ENCODE results near the gene EML6. TPM values are rescaled to one million over a fixed set of nuclear protein-coding genes. Genes with fewer than 3 reads are reported as not detected.

The EML6 gene
- polyA plus RNA-seq, 3 donors: 0.22 to 0.85 (median 0.74) TPM

DNA sequence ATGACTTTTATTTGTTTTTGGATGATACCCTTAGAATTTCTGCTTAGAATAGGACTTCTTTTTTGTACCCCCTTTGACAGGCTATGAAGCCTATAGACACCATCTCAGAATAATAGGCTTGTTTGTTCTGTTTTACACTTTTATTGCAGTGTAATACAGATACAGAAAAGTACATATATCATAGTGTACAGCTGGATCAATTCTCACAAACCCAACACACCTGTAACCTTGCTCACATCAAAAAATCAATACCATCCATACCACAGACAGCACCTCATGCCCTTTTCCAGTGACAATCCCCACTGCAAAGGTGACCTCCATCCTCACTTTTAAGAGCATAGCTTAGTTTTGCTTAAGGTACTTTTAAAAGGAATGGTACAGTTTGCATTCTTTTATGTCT is 14.8 kb downstream of the EML6 start:
- H3K27ac ChIP-seq (ENCODE audit: low read depth, low read length): no peak overlapping the region

DNA sequence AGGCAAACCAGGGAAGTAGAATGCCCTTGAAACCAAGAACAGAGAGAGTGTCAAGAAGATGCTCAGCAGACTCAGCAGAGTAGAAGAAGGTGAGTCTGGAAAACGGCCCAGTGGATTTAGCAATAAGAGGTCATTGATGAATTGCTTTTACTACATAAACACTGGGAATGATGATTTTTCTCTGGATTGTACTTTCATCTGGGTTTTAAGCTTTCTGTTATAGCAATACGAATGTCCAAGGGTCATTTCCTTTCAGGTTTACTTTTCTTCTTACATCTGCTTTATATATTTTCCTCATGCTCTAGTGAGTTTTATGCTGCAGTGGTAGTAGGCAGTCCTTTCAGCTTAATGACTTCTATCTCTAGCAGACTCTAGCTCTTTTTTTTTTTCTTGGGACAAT is 16.9 kb downstream of the EML6 start:
- WGBS, 3 donors: 71 to 79% (median 75%) methylated on average over 2 of the region's 2 CpGs
- no peak overlapping the region for H3K27ac ChIP-seq (ENCODE audit: low read depth, low read length)

DNA sequence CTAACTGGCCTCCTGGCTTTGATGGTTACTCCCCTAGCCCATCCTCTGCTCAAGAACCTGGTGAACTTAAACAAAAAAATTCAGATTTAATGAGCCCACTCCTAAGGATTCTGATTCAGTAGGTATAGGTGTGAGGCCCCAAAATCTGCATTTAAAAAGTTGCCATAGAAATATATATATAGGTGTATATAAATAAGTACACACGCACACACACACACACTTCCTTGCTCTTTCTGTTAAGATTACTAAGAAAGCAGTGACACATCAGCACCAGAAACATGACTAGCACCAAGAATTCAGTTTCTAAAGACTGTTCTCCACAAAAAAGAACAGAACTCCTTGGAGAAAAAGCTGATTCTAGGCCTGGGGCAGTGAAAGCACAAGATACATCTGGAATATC is 17.8 kb downstream of the EML6 start:
- 48 to 88% (median 49%) methylated on average over 1 of the region's 1 CpG for WGBS, 3 donors
- H3K27ac ChIP-seq (ENCODE audit: low read depth, low read length): no peak overlapping the region

DNA sequence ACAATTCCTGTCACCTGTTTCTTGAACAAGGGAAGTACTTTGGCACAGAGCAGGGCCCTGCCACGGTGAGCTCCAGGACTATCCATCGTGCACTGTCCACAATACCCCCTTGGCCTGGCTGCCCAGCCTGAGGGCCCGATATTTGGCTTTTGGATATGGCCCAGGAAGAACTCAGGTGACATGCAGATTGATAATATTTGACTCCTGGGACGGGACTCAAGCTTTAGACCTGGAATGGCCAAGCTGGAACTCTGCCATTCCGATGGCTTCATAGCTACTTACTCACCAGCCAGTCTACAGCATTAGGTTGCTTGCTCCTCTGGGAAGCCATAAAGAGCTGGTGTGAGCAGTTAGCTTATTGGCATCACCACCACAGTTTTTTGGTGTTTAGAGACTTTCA is 26.6 kb downstream of the EML6 start:
- no peak overlapping the region for H3K27ac ChIP-seq (ENCODE audit: low read depth, low read length)
- WGBS, 3 donors: 52 to 91% (median 86%) methylated on average over 5 of the region's 5 CpGs

DNA sequence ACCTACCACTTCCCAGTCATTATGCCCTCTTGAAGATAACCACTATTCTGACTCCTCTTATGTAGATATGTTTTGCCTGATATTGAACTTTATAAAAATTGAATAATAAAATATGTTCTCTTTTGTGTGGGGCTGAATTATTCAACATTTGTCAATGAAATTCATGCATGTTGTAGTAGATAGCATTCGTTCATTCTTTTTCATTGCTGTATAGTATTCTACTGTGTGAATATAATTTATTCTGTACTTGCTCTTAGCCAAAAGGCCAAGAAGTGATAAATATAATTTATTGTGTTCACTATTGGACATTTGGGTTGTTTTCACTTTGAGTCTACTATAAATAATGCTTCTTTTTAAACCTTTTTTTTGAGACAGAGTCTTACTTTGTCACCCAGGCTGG is 29.0 kb downstream of the EML6 start:
- 88 to 93% (median 92%) methylated on average over 1 of the region's 1 CpG for WGBS, 3 donors
- no peak overlapping the region for H3K27ac ChIP-seq (ENCODE audit: low read depth, low read length)

DNA sequence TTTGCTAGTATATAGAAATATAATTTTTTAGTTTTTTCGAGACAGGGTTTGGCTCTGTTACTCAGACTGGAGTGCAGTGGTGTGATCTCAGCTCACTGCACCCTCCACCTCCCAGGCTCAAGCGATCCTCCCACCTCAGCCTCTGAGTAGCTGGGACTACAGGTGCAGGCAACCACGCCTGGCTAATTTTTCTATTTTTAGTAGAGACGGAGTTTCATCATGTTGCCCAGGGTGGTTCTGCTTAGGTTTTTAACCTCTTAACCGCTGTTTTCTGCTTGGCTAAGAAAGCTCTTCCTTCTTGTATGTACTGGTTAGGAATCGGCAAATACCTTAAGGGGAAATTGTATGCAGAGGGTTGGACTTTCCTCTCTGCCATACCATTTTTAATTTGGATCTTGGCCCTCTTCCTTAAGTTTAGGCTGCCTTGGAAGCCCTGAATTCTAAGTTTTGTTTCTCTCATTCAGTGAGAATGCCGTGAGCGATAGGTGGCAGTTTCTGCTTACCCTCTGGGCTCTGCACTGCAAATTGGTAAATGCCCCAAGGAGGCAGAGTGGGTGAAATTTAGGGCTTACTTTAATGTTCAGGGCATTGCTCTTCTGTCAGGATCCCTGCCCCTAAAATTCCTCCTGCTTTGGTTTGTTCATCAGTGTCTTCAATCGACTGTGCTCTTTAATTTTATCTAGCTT is 32.3 kb downstream of the EML6 start:
- no peak overlapping the region for H3K27ac ChIP-seq (ENCODE audit: low read depth, low read length)
- 72 to 76% (median 74%) methylated on average over 9 of the region's 9 CpGs for WGBS, 3 donors

DNA sequence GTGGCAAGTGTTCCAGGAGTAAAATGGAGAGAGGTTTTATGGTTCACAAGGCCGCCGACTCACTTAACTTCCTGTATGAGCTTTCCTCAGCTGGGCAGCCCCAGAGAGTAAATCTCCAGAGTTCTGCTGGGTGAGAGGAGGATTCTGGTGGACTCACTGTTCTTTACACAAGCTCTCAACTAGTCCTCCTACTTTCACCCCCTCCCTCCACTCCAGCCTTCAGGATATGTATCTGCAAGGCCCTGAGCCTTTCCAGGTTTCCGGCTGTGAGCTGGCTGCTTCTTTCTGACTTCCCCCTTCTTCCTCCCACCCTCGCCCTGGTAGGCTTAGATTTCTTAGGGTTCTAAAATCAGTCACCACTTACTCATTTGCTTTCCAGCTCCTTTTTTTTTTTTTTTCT is 34.0 kb downstream of the EML6 start:
- WGBS, 3 donors: 72 to 95% (median 81%) methylated on average over 4 of the region's 4 CpGs
- no peak overlapping the region for H3K27ac ChIP-seq (ENCODE audit: low read depth, low read length)

DNA sequence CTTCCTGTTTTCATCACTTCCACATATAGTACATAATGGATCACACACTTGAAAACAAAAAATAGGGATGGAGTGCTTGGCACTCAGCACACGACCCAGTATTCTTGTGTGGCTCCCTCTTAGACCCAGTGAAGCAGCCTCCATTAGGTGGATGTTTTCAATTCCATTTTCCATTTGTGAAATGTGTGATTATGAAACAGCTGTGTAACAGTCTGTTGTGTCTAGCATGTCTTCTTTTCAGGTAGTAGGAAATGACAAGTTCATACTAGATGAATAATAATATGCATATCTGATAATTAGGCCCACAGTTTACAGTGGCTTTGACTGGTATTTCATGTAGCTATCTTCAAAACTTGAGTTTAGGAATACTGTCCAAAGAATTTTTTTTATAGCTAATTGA is 35.5 kb downstream of the EML6 start:
- H3K27ac ChIP-seq (ENCODE audit: low read depth, low read length): no peak overlapping the region
- WGBS, 3 donors: 30 to 94% (median 94%) methylated on average over 1 of the region's 1 CpG

DNA sequence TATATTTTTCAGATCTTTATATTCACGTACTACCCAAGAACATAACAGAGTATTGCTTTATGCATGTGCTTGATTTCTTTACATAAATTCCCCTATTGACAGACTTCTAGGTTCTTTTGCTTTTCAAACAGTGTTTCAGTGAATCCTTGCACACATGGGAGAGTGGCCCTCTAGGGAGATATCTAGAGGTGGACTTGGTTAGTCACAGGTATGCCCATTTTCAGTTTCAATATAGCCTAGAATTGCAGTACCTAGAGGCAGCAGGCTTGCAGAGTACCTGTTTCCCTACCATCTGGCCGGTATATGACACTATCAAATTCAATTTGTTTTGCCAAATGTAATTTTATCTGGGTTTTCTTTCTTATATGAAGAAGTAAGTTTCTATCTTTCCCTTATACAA is 36.8 kb downstream of the EML6 start:
- H3K27ac ChIP-seq (ENCODE audit: low read depth, low read length): no peak overlapping the region
- 81 to 97% (median 96%) methylated on average over 2 of the region's 2 CpGs for WGBS, 3 donors

DNA sequence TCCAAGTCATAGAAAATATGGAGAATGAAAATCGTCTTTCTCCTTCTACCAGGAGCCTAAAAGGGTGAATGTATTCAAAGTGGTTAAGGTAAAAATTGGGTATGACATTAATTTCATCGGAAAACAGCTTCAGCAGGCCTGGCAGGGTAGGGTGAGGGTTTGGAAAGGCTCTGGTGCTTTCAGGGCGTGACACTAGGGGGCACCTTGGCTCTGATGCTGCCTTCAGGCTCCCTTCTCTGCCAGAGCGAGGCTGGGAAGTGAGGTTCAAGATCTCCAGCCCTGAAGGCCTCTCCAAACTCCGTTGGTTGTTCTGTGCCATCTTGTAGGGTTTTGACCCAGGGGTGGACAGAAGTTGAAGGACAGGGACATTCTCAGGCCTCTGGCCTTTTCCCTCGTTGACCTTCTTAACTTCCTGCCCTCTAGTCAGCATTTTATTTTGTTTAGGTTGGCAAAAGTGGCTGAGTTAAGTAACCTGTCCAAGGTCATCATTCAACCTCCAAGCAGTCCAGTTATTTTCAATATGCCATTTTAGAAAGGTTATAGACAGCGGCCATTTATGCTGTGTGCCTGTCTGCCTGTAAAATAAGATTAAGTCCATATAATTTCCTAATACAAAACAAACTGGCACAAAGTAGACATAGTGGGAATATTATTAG is 40.3 kb downstream of the EML6 start:
- H3K27ac ChIP-seq (ENCODE audit: low read depth, low read length): no peak overlapping the region
- 68 to 81% (median 74%) methylated on average over 7 of the region's 7 CpGs for WGBS, 3 donors

DNA sequence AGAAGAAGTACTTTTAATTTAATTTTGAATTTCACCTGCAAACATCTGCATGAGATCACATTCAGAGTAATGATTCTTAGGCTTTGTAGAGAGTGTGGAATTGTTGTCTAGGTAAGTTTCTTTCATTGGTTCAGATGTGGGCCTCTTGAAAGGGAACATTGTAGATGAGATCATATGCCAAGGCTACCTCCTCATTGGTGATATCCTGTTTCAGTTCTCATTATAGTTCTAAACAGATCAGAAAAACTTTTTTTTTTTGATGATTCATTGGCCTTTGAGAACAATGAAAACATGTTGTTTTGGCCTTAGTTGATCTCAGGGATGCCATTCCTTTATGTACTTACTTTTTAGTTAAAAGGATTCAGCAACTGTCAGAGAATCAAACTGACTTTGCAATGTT is 44.5 kb downstream of the EML6 start:
- H3K27ac ChIP-seq (ENCODE audit: low read depth, low read length): no peak overlapping the region

DNA sequence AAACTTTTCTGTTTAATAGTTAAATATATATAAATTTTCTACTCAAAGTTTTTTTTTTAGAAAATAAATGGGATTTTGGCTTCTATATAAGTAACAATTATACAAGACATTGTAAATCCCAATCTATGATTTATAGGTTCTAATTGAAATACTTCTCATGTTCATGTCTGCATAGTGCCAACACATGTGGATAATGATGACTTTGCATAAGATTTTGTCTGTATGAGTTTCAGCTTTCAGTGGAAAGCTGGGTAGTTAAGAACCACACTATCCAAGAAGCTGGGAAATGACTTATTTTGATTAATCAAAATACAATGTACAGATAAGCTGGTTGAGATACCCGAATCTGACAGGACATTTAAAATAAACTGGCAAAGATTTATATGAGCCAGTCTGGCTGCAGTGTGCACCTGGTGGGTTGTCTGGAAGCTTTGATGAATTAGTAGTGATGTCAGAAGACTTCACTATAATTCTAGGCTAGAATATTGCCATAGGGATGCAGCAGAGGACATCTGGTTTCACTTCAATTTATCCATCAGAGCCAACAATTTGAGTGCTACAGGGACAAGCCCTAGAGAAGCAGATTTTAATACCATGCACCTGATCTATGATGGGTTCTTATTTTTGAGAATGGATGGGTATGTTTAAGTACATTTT is 45.4 kb downstream of the EML6 start:
- WGBS, 3 donors: 15 to 75% (median 51%) methylated on average over 1 of the region's 1 CpG
- no peak overlapping the region for H3K27ac ChIP-seq (ENCODE audit: low read depth, low read length)

DNA sequence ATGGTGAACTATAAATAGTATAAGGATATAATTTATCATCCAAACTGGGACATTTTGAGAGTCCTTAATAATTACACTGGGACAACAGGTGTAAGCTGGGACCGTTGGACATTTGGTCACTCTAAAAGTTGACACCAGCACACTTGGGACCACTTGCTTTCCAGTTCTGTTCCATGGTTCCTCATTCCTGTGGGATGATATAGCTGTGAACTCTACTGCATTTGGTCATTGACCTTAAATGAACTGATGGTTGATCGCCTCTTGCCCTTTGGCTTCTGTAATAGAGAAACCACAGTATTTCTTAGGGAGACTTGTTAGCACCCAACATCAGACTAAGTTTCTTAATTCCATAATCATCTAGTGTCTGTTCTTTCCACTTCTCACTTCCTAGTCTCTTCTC is 46.7 kb downstream of the EML6 start:
- 75 to 81% (median 79%) methylated on average over 2 of the region's 2 CpGs for WGBS, 3 donors
- H3K27ac ChIP-seq (ENCODE audit: low read depth, low read length): no peak overlapping the region

DNA sequence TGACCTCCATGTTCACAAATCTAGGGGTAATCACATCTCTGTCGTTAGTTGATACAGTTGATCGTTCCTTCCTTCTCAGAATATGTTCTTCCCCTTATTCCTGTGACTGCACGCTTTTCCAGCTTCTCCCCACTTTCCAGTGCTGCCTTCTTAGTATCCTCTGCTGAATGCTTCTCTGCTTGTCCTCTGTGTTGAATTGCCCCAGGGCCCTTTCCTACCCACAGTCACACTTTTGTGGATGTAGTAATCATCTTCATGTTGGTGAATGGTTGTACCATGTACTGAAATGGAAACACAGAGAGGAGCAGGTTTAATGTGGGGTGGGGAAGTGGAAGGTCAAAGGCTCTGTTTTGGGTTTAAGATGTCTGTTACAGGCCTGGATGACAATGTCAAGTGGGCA is 47.2 kb downstream of the EML6 start:
- H3K27ac ChIP-seq (ENCODE audit: low read depth, low read length): no peak overlapping the region
- WGBS, 3 donors: 81 to 98% (median 95%) methylated on average over 3 of the region's 3 CpGs

DNA sequence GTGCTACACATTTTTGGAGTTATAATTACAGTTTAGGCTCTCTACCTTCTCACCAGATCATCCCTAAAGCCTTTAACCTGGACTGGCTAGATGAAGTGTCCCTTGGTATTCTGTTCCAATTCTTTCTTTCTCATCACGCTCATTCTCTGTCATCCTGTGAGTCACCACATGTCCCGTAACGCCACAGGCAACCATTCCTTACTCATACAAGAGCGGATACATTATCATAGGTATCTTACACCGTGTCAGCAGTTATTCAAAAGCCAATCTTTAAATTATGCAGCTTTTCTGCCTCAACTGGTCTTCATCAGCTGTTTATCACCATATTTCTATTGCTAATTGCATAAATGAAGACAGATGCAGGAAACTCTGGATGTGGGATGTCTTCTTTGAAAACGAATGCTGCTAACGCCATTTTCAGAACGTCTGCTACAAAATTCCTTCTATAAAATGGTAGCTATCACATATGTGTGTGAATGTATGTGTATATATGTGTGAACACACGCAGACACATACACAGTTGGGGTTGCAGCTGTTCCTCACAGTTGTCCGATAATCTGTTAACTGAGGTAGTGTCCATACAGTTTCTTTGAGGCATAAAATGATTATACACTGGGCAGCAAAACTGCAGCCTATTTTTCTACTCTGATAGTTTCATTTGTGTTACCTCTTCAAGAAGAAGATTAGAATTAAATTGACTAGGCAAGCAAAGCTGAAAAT is 47.9 kb downstream of the EML6 start:
- WGBS, 3 donors: 89 to 95% (median 92%) methylated on average over 10 of the region's 10 CpGs

DNA sequence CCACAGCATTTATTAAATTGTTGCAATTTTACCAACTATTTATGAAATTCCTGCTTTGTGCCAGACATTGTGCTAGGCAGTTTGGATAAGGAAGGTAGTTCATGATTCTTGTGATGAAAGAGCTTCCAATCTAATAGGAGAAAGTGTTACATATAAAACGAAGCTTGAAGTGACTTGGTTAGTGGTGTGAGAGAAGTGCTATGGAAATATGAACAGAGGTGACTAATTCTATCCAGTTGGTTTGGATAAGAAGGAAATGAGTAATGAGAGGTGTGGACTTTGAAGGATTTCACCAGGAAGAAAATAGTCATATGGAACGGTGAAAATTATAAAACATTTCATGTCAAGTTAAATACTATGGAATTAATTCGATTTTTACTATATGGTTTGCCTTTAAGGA is 48.6 kb downstream of the EML6 start:
- 79 to 86% (median 83%) methylated on average over 3 of the region's 3 CpGs for WGBS, 3 donors
- H3K27ac ChIP-seq (ENCODE audit: low read depth, low read length): no peak overlapping the region

More for the DNA sequence above, 47.9 kb downstream of the EML6 start:
- H3K27ac ChIP-seq (ENCODE audit: low read depth, low read length): no peak overlapping the region

DNA sequence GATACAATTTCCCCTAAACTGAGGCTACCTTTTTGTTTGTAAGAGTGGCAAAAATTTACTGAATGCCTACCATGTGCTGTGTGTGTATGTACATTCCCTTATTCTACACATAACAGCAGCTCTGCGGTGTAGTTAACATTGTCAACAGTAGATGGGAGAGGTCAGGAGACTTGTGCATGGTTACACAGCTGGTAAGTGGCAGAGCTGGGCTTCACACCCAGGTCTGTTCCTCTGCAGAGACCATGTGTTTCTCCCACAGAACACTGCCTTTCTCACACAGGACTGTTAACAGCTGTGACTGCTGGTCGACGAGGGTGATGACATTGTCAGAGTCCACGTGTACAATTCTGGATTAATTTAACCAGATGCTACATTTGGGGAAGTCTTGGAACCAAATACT is 49.1 kb downstream of the EML6 start:
- no peak overlapping the region for H3K27ac ChIP-seq (ENCODE audit: low read depth, low read length)
- WGBS, 3 donors: 61 to 86% (median 80%) methylated on average over 4 of the region's 4 CpGs

DNA sequence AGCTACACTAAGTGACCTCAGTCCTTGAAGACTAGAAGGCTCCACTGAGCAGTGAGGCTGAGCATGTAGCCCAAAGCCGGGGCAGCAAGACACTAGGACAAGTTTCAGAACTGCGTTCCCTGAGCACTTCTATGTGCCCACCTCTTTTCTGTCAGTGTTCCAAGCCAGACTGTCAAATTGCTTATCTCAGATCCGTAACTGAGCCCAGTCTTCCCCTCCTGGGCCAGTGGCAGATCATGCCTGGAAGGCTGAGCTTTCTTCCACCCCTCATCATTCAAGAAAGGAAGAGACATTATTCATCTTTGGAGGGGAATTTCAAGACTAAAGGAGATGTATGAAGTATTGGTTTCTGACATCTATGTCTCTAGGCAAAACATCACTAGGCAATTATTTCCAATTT is 49.8 kb downstream of the EML6 start:
- no peak overlapping the region for H3K27ac ChIP-seq (ENCODE audit: low read depth, low read length)
- 87 to 92% (median 92%) methylated on average over 3 of the region's 3 CpGs for WGBS, 3 donors

DNA sequence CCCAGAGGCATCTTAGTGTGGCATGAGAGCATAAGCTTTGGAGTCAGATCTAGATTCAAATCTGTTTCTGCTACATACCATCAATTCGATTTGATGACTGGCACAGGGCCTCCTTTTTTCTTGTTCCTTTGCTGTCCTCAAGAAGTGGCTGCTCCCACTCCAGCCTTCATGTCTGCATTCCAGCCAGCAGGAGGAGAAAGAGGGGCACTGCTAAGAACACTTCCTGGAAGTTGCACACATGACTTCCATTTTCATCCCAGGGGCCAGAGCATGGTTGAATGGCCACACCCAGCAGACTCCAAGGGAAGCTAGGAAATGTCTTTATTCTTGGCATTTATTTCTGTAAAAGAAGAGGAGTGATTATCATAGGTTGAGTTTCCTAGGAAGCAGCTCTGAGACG is 50.4 kb downstream of the EML6 start:
- 84 to 89% (median 86%) methylated on average over 2 of the region's 2 CpGs for WGBS, 3 donors
- H3K27ac ChIP-seq (ENCODE audit: low read depth, low read length): no peak overlapping the region
